Esophagus muscularis mucosa (tissue), 4 donors: Measurements from ENCODE around the gene CRYGD.

Experiments
- CTCF ChIP-seq, 3 experiments: fragments of 200-600 bp in 2 of 3; fragments of 450-650 bp in 1 of 3; sonication (generic) in 2 of 3; IDR thresholded peaks; one replicate each; pipeline ENCODE4 v1.5.1; 2017 to 2019; ENCODE audit warnings: antibody characterized with exemption in 3 of 3, mild to moderate bottlenecking in 2 of 3, moderate library complexity in 1 of 3
- EP300 ChIP-seq: sonication (generic); formaldehyde crosslinking; IDR thresholded peaks from one replicate; pipeline ENCODE4 v1.6.1; 2017; ENCODE audit warnings: antibody characterized with exemption
- POLR2A ChIP-seq: fragments of 450-650 bp; IDR thresholded peaks from one replicate; pipeline ENCODE4 v1.6.1; 2017; ENCODE audit warnings: antibody characterized with exemption, moderate library complexity, mild to moderate bottlenecking, low read depth

- TF ChIP-seq CTCF (IDR thresholded peaks at IDR 0.05): peak in 1 of 3 experiments; percentile 16
- TF ChIP-seq EP300: no peak
- TF ChIP-seq POLR2A: no peak
Measured at GRCh38 chr2:208101716-208102631, 22.4 kb downstream of the CRYGD start.
